GDM1 (cell line): ENCODE data around the gene CMSS1.

Source experiments
- DNase-seq: peaks from one replicate; lab custom pipeline; 2025; lab: John Stamatoyannopoulos, UW

Gene CMSS1

GRCh38 chr3:100059472-100059871 is 241.8 kb downstream of the CMSS1 start:
- DNase-seq: no peak

- no peak for DNase-seq
Observed at GRCh38 chr3:100060685-100061484, 243.2 kb downstream of the CMSS1 start.

DNA sequence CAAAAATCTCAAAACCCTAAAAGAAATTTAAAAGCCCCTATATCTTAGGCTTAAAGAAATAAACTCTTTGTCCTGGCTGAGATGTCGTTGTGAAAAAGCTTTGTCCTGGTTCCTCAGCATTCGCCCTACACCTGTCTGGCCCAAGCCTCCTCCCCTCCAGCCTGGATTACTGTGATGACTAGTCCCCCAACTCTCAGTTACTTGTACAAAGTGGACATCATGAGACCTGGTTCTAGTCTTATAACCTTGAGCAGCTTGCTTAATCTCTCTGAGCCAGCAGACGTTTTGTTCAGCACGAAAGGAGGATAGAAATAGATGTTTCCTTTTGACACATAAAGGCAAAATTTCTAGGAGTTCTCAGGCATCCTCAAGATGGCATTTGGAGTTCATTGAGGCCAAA is 245.0 kb downstream of the CMSS1 start:
- DNase-seq: no peak

DNA sequence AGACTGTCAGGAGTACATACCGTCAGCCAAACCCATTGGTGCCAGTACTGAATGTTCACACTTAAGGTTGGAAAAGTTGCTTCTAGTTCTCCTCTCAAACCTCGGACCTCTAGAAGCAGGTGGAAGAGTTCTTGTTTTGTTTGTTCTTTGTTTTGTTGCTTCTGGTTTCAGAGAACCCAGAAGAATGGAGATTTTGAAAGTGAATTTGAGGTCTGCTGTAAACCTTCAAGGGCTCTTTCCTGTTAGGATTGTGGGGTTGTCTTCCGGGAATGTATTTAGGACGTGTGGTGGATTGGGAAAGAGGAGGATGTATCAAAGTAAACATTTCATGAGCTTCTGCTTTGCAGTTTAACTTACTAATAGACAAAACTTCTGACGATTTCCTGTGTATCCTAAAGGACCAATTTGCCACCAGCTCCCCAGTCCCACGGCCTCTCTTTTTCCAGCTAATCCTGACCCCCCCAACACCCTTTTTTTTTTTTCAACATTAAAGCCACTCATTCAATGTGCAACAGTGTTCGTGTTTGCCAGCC is 246.3 kb downstream of the CMSS1 start:
- no peak for DNase-seq

DNA sequence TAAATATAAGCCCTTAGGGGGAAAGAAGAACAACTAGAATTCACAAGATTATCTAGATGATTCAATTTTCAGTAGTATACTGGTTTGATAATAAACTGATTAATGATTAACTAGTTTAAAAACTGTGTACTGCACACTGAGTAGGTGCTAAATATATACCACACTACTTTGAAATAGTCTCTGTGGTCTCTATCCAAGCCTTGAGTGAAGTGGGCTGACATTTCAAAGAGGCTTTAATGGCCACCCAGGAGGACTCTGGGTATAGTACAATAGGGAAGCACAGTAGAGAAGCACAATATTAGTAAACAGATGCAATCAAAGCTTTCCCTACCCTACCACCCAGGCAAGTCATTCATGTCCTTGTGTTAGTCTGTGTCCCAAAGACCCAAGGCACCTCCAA is 249.9 kb downstream of the CMSS1 start:
- DNase-seq: no peak

DNA sequence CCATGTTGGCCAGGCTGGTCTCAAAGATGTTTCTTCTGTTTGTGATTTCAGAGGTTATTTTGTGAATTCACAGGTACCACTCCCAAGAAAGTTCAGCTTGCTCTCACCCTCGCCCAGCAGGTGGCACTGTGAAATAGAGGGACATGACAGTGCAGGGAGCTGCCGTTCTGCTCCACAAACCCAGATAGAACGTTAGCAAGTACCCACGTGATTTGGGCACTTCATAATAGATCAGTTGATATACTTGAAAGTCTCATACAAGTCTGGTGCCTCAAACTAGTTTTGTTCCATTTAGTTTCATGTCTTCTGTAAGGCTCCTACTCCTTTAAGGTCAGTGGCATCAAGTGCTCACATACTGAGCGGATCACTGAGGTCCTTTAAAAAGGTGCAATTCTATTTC is 251.2 kb downstream of the CMSS1 start:
- peak; percentile 66 for DNase-seq

- no peak for DNase-seq
Observed at GRCh38 chr3:100069472-100069871, 251.8 kb downstream of the CMSS1 start.

GRCh38 chr3:100072326-100073048 is 254.8 kb downstream of the CMSS1 start:
- DNase-seq: no peak

DNA sequence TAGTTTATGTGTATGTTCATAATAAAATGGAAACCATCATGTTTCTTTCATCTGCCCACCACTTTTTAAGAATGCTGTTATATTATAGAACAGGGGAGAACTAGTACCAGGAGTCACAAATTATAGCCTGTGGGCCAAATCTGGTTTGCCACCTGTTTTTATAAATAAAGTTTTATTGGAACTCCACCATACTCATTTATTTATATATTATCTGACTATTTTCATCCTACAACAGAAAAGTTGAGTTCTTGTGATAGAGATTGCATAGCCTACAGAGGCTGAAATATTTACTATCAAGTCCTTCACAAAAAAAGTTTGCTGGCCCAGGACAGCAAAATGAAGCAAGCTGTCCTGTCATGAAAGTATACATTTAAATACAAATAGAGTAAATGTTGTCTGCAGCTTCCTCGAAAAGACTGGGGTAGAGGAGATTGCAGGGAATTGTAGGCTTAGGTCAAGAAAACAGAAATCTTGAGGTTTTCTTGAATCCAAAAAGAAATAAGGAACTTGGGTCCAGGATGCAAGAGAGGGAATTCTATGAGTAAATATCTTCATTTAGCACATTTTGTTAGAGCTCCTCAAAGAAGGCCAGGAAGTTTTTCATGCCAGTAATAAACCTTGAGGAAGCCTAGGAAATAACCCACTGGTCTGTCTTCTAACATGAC is 255.5 kb downstream of the CMSS1 start:
- DNase-seq: no peak

- peak; percentile 61 for DNase-seq
Observed at GRCh38 chr3:100073714-100074307, 256.1 kb downstream of the CMSS1 start.

DNA sequence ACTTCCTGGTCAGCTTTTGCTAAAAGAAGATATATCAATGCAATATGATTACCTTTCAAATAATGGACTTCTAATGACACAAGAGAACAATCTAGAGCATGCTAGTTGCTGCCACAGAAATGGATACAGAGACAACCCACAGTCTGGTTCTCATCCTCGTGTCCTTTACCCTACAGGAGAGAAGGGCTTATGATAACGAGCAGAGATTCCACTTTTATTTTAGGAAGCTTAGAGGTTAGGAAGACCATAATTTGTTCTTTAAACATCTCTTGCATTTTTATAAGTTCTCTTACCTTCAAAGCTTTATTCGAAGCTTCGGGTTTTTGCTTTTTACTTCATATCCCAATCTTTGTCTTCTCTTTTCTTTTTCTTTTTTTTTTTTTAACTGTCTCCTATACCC is 257.5 kb downstream of the CMSS1 start:
- DNase-seq: no peak

DNA sequence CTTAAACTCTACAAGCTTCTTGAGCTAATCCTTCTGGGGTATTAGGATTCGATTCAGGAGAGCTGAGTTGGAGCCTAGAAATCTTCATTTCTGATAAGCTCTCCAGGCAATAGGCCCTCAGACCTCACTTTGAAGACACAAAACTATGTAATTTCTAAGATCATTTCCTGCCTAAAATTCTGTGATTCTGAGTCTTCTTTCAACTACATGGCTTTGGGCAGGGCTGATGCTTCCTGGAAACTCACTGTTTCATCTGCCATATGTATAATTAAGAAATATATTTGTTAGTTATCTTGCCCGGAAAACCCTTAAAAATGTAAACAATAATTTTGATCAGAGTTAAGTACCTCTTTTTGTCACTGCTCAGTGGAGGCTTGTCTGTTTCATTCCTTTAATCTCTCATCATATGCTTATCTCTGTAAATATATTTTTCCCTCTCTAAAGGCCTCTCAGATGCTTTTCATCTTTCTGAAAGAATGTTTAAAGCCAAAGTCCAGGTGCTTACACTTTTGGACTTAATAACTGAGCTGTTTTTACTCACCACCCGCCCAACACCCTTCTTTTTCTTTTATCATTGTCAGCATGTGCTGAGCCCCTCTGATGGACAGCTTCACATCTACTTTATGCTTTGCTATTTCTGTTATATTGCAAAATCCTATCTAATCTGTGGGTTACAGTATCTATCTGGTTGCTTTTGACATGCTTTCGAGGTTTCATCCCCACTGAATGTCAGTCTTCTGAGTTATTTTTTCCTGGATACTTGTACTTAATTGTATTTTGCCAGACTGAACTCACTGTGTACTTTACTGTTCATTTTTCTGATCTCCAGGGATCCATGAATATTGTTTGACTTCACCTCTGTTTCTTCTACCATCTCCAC is 258.4 kb downstream of the CMSS1 start:
- DNase-seq: no peak

- DNase-seq: no peak
Observed at GRCh38 chr3:100076731-100077529, 259.3 kb downstream of the CMSS1 start.

DNA sequence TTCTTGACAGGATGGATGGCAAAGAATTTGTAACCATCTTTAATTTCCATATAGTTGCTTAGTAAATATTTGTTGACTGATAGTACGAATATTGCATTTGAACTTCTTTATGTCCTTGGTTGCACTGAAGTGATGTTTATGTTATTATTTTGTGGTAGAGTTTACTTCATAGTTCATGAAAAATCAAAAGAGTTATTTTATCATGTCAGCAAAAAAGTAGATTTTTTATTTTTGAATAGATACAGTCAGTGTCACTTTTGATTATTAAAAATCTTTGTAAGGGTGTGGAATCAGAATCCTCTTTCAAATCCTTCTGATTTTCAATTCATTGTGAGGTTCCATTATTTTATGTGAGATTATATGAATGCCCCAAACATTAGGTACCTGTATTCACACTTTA is 261.7 kb downstream of the CMSS1 start:
- DNase-seq: no peak

- DNase-seq: no peak
Observed at GRCh38 chr3:100080573-100080972, 262.9 kb downstream of the CMSS1 start.

GRCh38 chr3:100081311-100081710 is 263.6 kb downstream of the CMSS1 start:
- no peak for DNase-seq

DNA sequence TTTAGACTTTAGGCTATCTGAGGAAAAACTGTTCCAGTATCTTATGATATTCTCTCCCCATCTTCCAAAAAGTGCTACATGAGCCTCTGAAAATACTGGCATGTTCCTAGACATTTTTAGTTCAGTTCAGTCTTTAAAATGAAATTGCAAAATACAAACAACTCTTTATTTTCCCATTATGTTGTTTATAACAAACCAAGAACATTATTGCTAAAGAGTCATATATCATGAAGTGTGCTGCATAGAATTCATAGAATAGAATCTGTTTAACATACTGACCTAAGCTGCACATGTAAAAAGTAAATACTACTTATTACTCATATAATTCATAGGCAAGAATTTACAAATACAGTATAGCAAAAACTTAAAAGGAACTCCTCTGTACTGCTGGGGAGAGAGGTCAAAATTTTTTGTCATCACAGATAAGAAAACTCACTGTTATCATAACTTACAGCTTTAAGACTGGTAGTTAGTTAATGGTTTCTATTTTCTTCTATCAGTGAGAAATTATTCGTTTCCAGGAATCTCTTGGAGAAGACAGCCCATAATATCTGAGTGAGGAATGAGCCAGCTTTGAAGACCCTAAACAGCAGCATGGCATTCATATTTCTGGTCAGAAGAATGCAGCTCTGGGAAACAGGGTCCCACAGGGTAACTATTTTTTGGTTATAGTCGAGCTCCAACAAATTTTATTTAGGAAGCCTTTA is 264.5 kb downstream of the CMSS1 start:
- DNase-seq: no peak

GRCh38 chr3:100082714-100083113 is 265.1 kb downstream of the CMSS1 start:
- DNase-seq: no peak

DNA sequence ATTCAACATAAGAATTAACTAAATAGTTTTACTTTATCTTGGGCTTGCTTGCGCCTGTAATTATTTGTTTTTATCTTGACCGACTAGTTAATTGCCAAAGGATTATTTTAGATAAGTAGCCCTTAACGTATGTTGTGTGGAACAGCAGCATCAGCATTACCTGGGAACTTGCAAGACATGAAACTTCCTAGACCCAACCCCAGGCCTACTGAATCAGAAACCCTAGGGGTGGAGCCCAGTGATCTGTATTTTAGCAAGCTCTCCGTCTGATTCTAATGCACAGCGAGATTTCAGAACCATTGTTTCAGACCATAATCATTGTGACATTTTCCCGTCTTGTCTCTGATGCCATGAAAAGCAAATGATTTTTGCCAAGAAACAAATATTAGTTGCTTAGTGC is 265.5 kb downstream of the CMSS1 start:
- DNase-seq: no peak
